ENCODE results near the gene SPINK13. TPM values are rescaled to one million over a fixed set of nuclear protein-coding genes. Genes with fewer than 3 reads are reported as not detected.

The SPINK13 gene
- total RNA-seq, 1 donor from 2014 or later = not detected

DNA sequence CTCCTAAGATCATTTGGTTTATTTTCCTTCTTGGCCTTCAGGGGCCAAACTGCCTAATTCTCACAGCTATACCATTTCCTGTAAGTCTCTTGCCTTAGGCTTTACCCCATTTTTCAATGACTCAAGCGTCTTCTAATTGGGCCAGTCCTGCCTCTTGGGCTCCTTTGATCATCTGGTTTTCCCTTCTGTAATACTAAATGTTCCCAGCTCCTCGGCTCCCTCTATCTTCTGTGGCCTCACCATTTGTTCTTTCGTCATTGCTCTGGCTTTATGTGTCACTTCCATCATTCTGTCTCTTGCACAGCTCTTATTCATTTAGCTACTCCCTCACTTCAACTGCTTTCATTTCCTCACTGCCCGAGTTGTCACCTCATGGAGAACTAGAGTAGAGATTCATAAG lies 29.1 kb downstream of the SPINK13 start:
- intact Hi-C loops (cut with DNase I) = no loop called here
- no peak for DNase-seq
- Histone ChIP-seq H3K9me3 (no peaks in the 10 kb centered on the region), H3K27me3 (ENCODE audit: low read depth) (no peaks in the 10 kb centered on the region), H3K4me1 (no peaks in the 10 kb centered on the region), H3K36me3 (no peaks in the 10 kb centered on the region), H3K27ac (no peak overlapping the region), H3K4me3 (no peak overlapping the region)
- TF ChIP-seq, protein P1, sequence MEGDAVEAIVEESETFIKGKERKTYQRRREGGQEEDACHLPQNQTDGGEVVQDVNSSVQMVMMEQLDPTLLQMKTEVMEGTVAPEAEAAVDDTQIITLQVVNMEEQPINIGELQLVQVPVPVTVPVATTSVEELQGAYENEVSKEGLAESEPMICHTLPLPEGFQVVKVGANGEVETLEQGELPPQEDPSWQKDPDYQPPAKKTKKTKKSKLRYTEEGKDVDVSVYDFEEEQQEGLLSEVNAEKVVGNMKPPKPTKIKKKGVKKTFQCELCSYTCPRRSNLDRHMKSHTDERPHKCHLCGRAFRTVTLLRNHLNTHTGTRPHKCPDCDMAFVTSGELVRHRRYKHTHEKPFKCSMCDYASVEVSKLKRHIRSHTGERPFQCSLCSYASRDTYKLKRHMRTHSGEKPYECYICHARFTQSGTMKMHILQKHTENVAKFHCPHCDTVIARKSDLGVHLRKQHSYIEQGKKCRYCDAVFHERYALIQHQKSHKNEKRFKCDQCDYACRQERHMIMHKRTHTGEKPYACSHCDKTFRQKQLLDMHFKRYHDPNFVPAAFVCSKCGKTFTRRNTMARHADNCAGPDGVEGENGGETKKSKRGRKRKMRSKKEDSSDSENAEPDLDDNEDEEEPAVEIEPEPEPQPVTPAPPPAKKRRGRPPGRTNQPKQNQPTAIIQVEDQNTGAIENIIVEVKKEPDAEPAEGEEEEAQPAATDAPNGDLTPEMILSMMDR (IDR thresholded peaks at IDR 0.05) = no peak
- ATAC-seq = no peak

DNA sequence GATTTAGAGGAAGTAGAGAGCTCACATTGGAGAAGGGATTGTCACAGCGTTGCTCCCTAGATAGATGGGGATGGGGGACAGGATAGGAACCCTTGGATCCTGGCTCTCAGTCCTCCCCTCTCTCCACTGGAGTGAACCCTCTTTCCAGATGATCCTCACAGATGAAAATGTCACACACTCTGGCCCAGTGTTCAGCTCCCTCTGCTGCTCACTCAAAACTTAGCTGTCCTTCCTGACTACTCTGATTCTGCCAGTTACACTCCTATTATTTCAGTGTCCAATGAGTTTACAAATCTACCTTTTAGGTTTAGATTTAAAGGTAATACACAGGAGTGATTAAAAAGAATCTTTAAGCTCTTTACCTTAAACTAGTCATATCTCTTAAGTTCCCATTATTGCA lies 37.9 kb downstream of the SPINK13 start:
- no peak overlapping the region for H3K4me3 ChIP-seq
- TF ChIP-seq, protein P1 (IDR thresholded peaks at IDR 0.05) = no peak
- no peaks in the 10 kb centered on the region for H3K27me3 ChIP-seq (ENCODE audit: low read depth)
- no peaks in the 10 kb centered on the region for H3K9me3 ChIP-seq
- no peaks in the 10 kb centered on the region for H3K36me3 ChIP-seq
- H3K27ac ChIP-seq = no peak overlapping the region
- DNase-seq (no peak), ATAC-seq (no peak)
- intact Hi-C loops (cut with DNase I) = no loop called here
- no peaks in the 10 kb centered on the region for H3K4me1 ChIP-seq

DNA sequence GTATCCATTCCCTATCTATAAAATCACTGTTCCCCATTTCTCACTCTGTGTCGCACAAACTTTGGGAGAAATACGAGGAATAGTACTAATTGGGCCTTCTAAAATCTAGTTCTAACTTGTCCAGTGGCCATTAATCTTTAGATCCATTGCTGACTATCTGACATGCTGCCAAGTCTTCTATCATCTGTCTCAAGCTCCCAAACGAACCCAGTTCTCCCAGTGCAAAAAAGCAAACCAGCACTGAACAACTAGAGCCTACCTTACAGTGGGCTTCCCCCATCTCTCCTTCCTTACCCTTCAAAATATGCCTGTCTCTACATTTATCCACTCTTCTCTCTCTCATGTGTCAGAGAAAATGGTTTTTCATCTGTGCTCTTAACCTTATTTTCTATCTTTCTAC lies 40.4 kb downstream of the SPINK13 start:
- no peak for DNase-seq
- Histone ChIP-seq H3K4me3 (no peak overlapping the region), H3K4me1 (no peaks in the 10 kb centered on the region), H3K27ac (no peak overlapping the region), H3K27me3 (ENCODE audit: low read depth) (no peaks in the 10 kb centered on the region), H3K36me3 (no peaks in the 10 kb centered on the region), H3K9me3 (no peaks in the 10 kb centered on the region)
- no peak for ATAC-seq
- intact Hi-C loops (cut with DNase I) = no loop called here
- TF ChIP-seq, protein P1 (IDR thresholded peaks at IDR 0.05) = no peak

DNA sequence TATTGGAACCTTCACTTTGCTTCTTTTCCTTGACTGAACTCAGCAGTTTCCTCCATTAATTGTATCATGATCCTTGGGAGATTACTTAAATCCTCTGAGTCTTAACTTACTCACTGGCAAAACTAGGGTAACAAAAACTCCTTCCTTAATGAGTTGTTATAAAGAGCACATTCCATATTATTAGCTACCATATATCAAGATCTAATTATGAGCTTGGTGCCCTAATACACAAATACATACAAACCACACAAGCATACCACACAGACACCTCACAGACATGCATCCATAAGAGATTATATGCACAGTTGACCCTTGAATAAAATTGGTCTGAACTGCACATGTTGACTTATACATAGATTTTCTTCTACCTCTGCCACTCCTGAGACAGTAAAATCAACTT lies 41.2 kb downstream of the SPINK13 start:
- intact Hi-C loops (cut with DNase I) = no loop called here
- Histone ChIP-seq H3K27ac (no peak overlapping the region), H3K4me1 (no peaks in the 10 kb centered on the region), H3K27me3 (ENCODE audit: low read depth) (no peaks in the 10 kb centered on the region), H3K9me3 (no peaks in the 10 kb centered on the region), H3K4me3 (no peak overlapping the region), H3K36me3 (no peaks in the 10 kb centered on the region)
- no peak for ATAC-seq
- no peak for DNase-seq
- TF ChIP-seq, protein P1 (IDR thresholded peaks at IDR 0.05) = no peak

DNA sequence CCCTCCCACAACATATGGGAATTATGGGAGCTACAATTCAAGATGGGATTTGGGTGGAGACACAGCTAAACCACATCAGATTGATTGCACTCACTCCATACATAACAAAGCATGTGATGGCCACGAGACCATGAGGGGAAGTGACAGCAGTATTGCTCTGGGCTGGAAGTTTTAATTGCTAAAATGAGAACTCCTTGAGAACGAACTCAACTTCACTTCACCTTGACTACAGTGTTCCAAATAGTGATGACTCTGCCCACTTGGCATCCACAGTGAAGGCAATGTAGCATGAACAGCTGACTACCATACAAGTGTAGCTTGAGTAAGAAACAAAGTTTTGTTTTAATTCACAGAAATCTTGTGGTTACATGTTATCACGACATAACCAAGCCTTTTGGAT lies 42.9 kb downstream of the SPINK13 start:
- H3K4me3 ChIP-seq = no peak overlapping the region
- no peaks in the 10 kb centered on the region for H3K27me3 ChIP-seq (ENCODE audit: low read depth)
- intact Hi-C loops (cut with DNase I) = no loop called here
- H3K36me3 ChIP-seq = no peaks in the 10 kb centered on the region
- no peaks in the 10 kb centered on the region for H3K4me1 ChIP-seq
- TF ChIP-seq, protein P1 (IDR thresholded peaks at IDR 0.05) = no peak
- H3K9me3 ChIP-seq = no peaks in the 10 kb centered on the region
- ATAC-seq = no peak
- no peak overlapping the region for H3K27ac ChIP-seq
- no peak for DNase-seq

DNA sequence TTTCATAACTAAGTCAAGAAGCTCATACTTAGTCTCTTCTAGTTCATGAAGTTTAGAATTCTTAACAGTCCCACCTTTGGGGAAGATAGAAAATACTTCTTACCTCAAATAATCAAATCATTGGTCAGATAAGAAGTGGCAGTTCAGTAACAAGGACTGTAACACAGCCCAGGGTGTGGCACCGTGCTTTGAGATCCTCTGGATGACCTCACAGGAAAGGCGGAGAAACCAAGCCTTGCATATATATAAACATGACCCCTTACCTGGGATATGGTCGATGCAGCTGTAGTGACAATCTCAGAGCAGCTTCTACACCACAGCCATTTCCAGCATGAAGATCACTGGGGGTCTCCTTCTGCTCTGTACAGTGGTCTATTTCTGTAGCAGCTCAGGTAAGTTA lies 43.6 kb downstream of the SPINK13 start, which contains the start of gene SPINK7:
Gene SPINK7 (plus strand): TSS at position 271 of the 400 bp plus-strand sequence. CDS start 61 bp downstream, at position 332.
- H3K36me3 ChIP-seq = no peaks in the 10 kb centered on the region
- H3K27ac ChIP-seq = no peak within 1 kb of the TSS
- TF ChIP-seq, protein P1 (IDR thresholded peaks at IDR 0.05) = no peak
- H3K27me3 ChIP-seq (ENCODE audit: low read depth) = no peaks in the 10 kb centered on the region
- H3K9me3 ChIP-seq = no peaks in the 10 kb centered on the region
- ATAC-seq (no peak), DNase-seq (no peak)
- no peak within 1 kb of the TSS for H3K4me3 ChIP-seq
- intact Hi-C loops (cut with DNase I) = no loop called here
- H3K4me1 ChIP-seq = no peaks in the 10 kb centered on the region

Data from lower lobe of right lung (tissue), 2 donors.